HL-60 (cell line): Measurements from ENCODE around the gene ELN.

ENCODE experiments used
- CTCF ChIP-seq: IDR thresholded peaks from one replicate; pipeline ENCODE4 v1.5.1; 2011; ENCODE audit warnings: low read length, control low read depth, inconsistent platforms; ENCODE audit not compliant: insufficient read depth
- GABPA ChIP-seq: IDR thresholded peaks from 2 replicates; pipeline ENCODE4 v1.6.1; 2012; ENCODE audit warnings: low read depth
- POLR2AphosphoS5 ChIP-seq: IDR thresholded peaks from 2 replicates; pipeline ENCODE4 v1.6.1; 2012; ENCODE audit warnings: low read depth
- SPI1 ChIP-seq: IDR thresholded peaks from 2 replicates; pipeline ENCODE4 v1.6.1; 2012; ENCODE audit warnings: low read depth, mild to moderate bottlenecking, borderline replicate concordance
- TF ChIP-seq, protein P1 (sequence below): IDR thresholded peaks from 2 replicates; pipeline ENCODE4 v1.6.1; 2012; ENCODE audit warnings: low read depth; ENCODE audit not compliant: insufficient replicate concordance

DNA sequence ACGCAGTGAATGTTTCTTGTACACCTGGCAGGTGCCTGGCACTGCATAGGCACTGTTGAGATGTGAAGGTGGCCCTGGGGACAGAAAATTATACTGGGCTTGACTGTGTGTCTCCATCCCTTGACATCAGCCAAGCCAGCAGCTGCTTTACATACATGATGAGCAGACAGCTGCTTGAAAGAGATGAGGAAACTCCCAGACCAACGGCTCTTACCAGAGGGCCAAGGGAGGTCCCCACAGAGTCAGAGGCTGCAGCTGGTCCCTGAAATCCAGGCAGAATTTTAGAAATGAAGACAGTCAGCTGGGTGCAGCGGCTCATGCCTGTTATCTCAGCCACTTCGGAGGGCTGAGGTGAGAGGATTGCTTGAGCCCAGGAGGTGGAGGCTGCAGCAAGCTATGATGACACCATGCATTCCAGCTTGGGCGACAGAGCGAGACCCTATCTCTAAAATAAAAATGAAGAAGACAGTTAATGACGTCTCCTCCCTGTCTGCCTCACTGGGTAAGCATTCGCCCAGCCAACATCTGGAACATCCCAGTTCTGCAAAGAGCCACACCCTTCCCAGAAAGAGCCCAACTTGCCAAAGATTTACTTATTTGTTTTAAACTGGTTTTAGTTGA, 73.2 kb downstream of the ELN start:
- TF ChIP-seq CTCF = no peak
- TF ChIP-seq, protein P1, sequence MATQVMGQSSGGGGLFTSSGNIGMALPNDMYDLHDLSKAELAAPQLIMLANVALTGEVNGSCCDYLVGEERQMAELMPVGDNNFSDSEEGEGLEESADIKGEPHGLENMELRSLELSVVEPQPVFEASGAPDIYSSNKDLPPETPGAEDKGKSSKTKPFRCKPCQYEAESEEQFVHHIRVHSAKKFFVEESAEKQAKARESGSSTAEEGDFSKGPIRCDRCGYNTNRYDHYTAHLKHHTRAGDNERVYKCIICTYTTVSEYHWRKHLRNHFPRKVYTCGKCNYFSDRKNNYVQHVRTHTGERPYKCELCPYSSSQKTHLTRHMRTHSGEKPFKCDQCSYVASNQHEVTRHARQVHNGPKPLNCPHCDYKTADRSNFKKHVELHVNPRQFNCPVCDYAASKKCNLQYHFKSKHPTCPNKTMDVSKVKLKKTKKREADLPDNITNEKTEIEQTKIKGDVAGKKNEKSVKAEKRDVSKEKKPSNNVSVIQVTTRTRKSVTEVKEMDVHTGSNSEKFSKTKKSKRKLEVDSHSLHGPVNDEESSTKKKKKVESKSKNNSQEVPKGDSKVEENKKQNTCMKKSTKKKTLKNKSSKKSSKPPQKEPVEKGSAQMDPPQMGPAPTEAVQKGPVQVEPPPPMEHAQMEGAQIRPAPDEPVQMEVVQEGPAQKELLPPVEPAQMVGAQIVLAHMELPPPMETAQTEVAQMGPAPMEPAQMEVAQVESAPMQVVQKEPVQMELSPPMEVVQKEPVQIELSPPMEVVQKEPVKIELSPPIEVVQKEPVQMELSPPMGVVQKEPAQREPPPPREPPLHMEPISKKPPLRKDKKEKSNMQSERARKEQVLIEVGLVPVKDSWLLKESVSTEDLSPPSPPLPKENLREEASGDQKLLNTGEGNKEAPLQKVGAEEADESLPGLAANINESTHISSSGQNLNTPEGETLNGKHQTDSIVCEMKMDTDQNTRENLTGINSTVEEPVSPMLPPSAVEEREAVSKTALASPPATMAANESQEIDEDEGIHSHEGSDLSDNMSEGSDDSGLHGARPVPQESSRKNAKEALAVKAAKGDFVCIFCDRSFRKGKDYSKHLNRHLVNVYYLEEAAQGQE = no peak
- no peak for TF ChIP-seq GABPA
- no peak for TF ChIP-seq POLR2AphosphoS5
- no peak for TF ChIP-seq SPI1
